SW480 (cell line): ENCODE measurements around the gene EXOC4.
A peak's percentile ranks its signal among the peaks of the same experiment; 100 is the strongest.

Experiments
- DNase-seq: peaks from one replicate; pipeline ENCODE4 v3.0.0-alpha.2; 2016; ENCODE audit warnings: low spot score

EXOC4 gene

DNA sequence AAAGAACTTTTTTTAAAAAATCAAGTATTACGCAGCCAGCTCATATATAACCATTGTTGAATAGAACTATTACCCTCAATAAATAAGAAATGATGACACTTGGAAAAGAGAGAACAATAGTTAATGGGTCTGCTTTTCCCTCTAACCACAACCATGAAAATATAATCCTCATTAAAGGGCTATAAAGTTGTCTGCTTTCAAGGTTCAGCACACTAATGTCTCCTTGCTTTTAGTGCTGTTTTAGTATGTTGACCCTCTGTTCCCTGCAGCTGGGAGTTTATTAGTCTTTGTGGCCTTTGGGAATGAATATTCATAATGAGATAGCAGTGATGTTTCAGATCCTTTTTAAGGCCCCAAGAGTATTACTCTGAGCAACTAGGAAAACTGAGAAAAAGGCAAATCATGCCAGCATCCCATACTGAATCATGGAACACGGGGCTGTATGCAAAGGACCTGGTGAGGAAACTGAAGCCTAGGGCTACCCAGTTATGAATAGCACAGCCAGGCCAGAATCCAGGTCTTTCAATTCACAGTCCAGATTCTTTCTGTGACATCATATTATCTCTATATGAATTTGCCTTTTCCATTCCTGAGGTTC, 542.3 kb downstream of the EXOC4 start:
- no peak for DNase-seq

DNA sequence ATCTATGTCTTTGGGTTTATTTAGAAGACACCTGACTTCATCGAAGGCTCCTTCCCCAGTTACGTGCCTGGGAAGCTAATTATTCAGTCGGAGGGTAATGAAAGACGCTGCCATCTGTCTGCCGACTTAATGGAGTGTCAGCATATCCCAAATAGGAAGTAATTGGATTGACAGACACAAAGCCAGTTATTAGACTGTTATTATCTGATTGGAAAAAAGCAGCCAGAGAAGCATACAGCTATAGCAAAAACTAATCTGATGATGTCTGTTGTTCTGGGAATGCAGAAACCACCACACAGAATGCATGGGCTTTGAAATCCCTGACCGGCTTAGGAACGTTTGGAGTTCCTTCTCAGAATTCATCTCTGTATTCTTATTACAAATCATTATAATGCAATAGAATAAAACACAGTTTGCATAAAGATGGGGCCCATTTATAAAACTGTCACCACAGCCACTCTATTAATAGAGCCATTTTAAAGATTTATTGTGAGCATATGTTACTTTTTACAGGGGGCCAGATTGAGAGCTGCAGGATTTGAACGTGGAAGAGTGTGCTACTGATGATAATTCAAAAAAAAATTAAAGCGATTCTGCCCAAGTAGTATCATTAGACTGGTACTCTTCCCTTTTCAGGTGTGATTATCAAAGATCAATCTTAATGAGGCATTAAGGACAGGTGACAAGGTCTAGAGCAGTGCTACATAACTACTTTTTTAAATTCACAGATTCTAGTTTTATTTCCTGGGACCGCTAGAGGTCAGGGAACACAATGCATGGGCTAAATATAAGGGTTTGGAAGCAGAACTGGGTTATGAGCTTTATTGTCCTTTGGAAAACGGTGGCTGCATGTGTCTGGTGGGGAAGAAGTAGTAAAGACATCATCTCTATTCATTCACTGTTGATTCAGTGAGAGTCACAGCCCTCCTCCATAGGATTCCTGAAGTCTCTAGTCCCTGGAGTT, 544.2 kb downstream of the EXOC4 start:
- DNase-seq, result no peak

DNA sequence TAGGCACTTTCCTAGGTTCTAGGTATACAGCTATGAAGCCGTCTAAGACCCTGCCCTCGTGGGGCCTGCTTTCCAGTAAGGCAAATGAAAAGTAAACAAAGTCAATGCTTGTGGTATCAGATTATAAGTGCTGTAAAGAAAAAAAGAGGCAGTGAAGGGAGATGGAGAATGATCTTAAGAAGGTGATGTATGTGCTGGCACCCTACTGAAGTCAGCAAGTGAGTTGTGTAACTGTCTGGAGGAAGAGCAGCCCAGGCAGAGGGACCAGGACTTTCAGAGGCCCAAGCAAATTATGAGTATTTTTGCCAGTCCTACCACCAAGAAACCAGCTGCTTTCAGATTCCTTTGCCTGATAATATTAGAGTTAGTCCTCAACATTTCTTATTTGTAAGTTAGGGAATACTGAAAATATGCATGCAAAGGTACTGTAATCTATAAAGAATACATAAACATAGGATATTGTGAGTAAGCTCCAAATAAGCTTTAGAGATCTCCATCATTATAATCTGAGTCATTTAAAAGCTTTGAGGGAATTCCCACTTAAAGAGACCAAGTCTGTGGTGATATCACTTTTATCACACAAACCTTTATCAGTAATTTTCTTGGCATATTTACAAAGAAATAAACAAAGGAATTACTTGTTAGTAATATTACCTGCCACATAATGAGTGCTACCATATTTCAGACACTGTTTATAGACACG, 545.1 kb downstream of the EXOC4 start:
- no peak for DNase-seq

DNA sequence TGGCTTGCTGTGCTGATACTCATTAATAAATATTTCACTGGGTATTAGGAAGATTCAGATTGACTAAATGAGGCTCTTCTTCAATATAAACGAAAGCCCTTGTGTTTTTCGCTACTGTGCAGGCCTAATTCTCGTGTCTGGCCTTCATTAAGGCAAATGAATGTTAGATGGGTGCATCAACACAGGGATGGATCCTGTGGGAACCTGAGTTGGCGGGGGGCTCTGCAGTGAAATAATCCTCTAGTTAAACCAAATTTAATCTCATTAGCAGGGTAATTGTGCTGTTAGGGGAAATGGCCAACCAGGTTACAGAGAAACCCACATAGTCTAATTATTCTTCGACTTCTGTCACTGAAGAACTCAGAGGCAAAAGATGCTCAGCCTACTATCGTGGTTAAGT, 548.5 kb downstream of the EXOC4 start:
- DNase-seq, result no peak

DNA sequence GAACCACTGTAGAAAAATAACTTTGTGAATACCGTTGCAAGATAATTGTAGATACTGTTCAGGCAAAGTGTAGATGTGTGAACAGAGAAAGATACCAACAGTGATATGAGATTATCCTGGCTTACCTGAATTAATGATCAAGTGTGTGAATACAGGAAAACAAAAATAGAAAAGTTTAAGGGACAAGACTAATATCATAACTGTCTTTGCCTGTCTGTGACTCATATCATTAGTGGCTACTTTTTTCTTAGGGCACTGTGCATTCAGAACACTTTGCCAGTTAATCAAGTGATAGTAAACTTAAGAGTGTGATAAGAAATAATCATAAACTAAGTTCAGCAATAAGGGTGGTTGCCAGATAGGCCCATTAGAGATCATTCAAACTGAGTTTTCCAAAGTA, 551.2 kb downstream of the EXOC4 start:
- DNase-seq, result no peak

DNA sequence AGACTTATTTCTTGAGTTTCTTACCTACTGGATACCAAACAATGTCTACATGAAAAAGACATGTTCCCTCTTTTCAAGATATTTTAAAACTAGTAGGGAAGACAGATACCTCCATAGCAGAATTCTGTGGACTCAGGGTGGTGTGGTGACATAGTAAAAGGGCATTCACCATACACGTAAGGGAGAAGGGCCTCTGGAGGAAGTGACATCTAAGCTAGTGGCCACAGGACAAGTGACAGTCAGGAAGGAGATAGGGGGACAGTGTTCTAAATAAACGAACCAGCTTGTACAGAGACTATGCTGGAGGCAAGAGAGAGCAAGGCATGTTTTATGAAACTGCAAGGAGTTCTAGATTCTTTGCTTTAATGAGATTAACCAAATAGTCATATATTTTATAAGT, 552.5 kb downstream of the EXOC4 start:
- no peak for DNase-seq

DNA sequence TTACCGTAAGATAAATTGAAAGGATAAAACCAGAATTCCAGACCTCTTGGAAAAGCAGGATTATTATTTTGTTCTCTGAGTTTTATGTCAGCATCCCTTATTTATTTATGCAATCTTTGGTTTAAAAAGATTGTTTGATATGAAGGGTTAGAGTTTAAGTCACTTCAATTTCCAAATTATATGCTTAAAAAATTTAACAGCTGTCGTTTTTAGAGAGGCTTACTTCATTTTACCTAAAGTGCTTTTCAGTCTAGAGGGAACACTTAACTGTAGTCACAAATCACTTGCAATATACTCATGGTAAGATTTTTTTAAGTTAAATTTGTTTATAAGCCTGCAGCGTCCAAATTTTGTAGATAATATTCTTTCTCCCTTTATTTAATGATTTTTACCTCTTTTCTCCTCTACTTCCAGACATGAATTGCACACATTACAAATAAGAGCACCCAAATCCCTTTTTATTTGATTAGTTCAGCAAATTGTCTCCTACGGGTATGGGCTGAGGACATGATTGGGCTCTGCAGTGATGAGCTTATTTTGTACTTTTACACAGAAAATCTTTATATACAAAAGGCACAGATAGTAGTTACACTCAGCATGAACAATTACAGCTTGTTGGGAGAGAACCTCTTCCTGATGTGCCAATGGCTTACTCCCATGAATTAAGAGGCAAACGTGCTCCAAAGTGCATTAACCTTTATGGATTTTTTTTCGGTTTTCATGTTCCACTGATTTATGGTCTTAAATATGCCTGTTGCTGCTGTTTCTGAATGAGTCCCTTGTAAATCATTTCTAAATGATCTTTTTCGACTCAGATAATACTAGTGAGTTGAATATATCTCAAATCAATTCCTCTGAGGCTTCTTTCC, 555.0 kb downstream of the EXOC4 start:
- no peak for DNase-seq

DNA sequence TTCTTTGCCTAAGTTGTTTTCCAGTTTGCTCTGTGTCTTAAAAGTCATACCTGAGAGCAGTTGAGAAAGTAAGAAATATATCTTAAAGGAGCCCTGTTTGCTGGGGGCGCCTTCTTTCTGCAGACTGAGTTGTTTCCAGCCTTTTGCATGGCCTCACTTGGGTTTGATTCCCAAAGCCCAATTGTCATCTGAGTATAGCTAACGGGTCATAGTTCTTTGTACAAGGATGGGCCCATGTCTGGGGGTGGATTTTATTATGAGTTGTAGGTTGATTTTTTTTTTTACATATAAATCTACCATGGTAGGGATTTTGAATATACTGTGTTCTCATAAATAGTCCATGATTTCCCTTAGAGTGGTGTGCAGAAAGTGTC, 555.6 kb downstream of the EXOC4 start:
- DNase-seq, result no peak

DNA sequence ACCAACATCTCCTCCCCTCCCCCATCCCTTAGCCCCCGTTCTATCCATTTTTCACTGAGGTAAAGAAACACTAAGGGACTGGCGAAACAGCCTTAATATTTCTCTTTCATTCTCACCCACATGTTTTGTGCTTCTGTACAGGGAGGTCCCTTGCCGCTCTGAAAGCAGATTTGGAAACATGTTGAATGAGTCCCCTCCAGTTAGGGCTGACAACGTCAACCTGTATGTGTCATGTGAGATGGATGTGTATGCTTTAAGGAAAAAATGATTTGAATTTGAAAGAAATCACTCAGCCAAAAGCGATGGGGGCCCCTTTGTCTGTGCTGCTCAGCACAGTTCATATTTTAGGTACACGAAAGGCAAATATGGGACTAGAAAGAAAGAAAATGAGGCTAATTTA, 560.0 kb downstream of the EXOC4 start:
- no peak for DNase-seq

DNA sequence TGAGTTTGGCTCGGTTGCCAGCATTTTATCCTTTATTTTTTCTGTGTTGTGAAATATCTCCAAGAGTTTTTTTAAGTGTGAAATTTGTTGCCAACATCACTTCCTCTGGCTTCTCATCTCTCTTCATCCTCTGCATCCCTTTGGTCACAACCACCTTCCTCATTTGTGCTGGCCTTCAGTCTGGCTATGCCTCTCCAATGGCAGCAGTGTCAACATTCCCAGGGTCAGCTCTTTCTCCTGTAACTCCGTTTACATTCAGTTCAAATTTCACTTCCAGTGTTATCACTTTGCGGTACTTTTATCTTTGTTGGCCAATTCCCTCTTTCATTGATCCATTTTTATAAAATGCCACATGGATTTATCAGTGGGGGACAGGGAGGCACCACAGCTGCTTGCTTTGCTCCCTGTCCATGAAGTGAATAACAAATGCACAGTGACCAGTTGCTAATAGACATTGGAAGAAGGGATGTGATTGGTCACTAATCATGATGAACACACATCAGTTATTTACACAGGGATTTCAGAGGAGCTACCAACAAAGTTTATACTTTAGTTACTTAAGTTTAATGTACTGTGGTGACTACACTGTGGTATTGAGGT, 562.8 kb downstream of the EXOC4 start:
- peak; percentile 15 for DNase-seq

DNA sequence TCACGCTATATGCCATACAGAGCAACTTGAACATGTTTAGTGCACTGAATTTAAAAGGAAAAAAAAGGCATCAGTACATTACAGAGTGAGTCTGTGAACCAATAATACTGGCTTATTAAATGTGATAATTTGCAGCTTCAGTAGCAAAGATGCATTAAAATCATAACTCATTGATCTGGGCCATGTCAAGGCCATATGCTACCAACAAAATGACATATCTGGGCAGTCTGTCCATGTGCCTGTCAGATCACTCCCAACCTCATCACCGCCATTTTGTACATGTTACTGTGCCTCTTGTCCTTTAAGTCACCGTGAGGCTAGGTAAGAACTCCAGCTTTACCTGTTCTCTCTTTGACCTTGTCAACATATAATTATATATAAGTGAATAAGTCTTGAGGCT, 566.8 kb downstream of the EXOC4 start:
- no peak for DNase-seq

DNA sequence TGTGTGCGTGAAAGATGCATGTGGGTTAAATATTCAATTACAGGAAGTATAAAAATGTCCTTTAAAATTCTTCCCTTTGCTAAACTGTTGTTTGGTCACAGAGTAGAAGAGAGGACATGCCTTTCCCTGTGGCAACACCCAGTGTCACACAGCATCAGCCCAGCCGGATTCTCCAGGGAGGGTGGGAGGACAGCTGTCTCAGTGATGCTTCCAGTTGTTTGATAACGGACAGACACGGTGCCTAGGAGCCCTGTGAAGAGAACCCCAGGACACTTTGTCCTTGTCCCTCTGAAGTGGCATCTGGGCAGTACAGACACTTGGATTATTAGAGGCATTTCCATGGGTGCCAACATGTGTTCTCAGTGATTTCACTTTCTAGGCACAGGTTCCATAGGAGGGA, 567.7 kb downstream of the EXOC4 start:
- DNase-seq, result no peak

DNA sequence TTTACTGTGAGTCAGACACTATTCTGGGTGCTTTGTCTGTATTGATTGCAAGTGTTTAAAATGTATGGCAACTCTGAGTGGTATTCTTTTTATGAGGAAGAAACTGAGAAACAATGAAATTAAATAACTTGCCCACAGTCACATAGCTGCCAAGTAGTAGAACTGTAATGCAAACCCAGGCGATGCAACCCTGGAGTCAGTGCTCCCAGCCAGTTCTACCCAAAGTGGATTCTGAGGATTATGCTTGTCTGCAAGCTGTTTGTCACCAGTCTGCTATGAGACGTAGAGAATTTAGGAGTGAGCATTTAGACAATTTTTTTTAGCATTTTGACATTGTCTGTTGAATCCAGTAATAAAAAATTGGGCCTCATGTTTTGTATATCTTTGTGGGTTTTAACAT, 568.3 kb downstream of the EXOC4 start:
- DNase-seq, result no peak

DNA sequence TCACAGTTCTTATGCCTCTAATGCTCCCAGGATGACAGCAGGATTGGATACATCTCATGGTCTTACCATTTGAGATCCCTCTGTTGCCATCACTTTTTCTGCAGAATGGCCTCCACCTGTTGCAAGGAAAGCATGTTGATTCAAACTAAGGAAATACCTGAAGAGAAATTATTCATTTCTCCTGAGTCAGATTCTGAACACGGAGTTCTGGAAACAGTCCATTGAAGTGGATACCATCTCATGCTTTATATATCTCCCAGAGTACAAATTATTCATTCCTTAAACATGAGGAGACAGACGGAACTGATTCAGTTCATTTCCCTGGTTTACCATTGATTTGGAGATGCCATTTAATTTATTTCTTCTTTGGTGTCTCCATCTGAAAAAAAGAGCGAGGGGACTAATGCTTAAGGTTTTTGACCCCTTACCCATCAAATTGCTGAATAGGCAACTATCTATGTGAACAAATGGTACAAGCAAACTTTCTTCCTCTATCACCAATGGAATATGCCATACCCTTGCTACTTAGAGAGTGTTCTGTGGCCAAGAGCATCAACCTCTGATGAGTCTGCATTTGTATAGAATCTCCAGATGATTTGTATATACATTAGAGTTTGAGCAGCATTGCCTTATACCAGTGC, 569.2 kb downstream of the EXOC4 start:
- DNase-seq, result no peak

DNA sequence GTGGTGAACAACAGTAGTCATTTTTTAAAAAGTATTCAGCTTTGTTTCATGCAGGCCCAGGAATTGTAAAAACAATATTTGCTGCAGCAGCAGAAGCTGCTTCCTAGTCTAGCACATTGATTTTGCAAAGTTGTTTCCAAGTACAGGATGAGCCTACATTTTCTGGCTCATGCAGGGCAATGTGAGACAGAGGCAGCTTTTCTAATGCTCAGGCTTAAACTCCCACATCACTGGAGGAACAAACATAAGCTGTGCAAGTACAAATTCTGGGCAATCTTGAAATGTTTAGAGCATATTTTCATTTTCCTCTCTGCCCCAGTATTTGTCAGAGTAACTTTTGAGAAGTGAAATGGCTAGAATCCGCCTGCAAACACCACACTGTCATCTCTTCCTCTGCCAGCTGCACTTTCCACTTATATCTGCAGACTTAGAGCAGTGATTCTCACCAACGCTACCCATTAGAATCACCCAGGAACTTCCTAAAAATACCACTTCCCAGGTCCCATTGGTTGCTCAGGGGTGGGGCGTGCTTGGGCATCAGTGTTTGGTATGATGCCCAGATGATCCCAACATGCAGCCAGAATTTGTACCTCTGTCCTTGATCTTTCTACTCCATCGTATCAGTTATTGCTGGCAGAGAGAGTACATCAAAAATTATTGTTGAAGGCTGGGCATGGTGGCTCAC, 570.1 kb downstream of the EXOC4 start:
- DNase-seq, result no peak

DNA sequence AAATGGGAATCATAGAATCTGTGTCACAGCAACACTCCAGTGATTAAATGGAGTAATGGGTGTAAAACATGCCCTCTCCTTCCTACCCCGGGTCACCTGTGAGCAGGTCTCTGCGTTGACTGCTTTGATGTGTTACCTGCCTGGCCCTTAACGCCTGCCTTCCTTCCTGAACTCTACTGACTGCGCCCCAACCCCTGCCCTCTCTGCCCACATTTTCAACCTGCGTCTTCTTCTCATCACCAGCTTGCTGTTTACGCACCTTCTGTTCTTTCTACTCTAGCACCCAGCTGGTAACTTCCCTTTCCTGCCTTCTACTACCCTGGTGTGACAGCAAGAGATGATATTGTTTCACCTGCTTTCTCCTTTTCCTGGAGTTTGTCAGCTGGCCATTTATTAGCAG, 571.3 kb downstream of the EXOC4 start:
- DNase-seq, result no peak

DNA sequence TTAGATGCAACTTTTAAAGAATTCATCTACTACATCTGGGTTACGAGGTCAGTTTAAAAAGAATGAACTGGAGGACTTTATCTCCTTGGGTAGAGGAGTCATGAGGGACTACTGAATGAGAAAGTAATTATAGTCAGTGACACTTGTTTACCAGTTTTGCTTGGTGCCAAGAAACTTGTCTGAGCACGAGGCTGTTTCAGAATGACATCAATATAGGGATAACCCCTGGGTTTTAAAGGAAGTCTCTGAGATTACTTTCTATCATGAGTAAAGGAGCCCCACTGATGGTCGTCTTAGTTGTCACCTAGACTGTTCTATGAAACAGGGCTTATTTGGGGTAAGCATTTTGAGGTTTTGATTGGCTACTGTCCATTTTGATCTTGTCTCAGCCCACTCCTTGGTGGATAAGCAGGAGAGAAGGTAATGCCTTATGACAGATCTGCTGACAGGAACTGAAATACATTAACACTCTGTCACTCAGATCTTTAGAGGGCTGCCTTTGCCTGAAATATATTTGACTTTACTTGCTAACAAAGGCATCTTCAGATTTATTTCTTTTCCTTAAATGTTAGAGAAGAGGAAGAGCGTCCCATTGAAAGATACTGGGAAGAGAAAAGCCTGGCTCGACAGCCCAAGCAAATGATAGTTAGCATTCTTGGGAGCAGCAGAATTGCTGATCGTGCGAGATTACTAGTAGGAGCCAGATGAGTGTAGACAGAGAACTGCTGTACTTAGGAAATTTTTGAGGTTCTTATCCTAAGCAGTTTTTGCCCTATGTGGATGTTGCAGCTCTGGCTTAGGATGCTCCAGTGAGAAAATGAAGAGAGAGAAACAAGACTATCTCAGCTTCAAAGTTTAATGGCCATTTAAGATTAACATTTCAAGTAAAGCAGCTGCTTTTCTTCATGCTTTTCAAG, 575.1 kb downstream of the EXOC4 start:
- DNase-seq, result no peak

DNA sequence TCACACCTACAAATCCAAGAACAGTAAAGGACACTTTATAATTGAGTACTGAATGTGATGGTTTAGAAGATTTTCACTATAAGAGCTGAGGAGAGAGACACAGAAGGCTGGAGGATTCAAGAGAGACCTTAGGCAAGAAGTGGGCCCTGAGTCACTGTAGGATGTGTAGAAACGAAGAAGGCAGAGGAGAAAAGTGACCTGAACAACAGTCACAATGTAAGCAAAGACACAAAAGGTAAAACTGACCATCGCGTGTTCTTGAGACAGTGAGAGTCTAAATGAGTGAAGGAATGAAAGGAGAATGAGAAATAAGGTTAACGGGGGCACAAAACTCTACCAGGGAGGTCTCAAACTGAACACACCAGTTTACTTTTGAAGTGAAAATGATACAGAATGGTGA, 576.0 kb downstream of the EXOC4 start:
- no peak for DNase-seq

DNA sequence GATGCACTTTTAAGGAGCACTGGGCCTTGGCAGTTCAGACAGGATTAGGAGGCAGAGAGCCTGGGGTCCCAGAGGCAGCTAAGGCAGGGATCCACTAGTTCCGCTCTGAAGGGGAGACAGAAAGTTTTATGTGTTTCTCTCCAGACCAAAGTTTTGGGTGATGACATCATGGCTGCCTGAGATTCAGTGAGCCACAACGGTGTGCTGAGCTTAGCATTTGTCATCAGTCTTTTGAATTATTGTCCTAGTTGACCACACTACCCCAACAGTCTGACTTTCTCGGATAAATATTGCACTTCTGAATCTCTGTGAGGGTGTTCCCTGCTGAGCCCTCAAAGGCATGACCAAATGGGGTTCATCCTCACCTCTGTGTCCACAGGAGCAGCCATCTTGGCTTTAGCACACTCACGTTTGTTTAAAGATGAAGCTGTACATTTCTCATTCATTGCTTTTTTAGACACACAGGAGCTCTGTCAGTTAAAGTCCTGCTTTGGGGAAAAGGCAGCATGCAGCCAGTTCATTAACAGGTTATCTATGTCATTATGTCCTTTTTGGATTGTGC, 576.5 kb downstream of the EXOC4 start:
- no peak for DNase-seq
